Breast epithelium (tissue), 4 donors: ENCODE results near the gene EFNA5. TPM values are rescaled to one million over a fixed set of nuclear protein-coding genes. Genes with fewer than 3 reads are reported as not detected.

Experiments used
- DNase-seq, 2 donors: peaks; one replicate each; pipeline ENCODE4 v3.0.0-alpha.2; 2019; ENCODE audit warnings: low spot score in 2 of 2
- H3K27ac ChIP-seq, 2 donors: fragments of 200-600 bp; sonication (generic) in 1 of 2; one replicate each; pipeline ENCODE4 v1.5.1; 2016 to 2019; ENCODE audit warnings: mild to moderate bottlenecking in 1 of 2
- H3K27me3 ChIP-seq, 2 donors: fragments of 200-600 bp; sonication (generic) in 1 of 2; one replicate each; pipeline versions ENCODE4 v1.5.1 to v1.6.0; 2017 to 2019; ENCODE audit warnings: control low read depth in 1 of 2, mild to moderate bottlenecking in 1 of 2
- H3K36me3 ChIP-seq: fragments of 200-600 bp; one replicate; pipeline ENCODE4 v1.5.1; 2019
- H3K4me1 ChIP-seq, 2 donors: fragments of 200-600 bp; sonication (generic); one replicate each; pipeline ENCODE4 v1.5.1; 2016 to 2019; ENCODE audit warnings: control low read depth in 1 of 2
- H3K4me3 ChIP-seq, 3 donors: fragments of 200-600 bp; sonication (generic); 1 replicate in 2 of 3; 2 replicates in 1 of 3; pipeline ENCODE4 v1.5.1; 2016 to 2019; ENCODE audit warnings: mild to moderate bottlenecking in 3 of 3, moderate library complexity in 2 of 3
- H3K9me3 ChIP-seq, 2 donors: fragments of 200-600 bp; sonication (generic) in 1 of 2; one replicate each; pipeline ENCODE4 v1.5.1; 2016 to 2019; ENCODE audit warnings: control low read depth in 1 of 2
- CTCF ChIP-seq, 3 donors: fragments of 450-650 bp; IDR thresholded peaks; one replicate each; pipeline ENCODE4 v1.5.1; 2016 to 2017; ENCODE audit warnings: antibody characterized with exemption in 3 of 3, mild to moderate bottlenecking in 3 of 3, moderate library complexity in 3 of 3
- POLR2A ChIP-seq: fragments of 450-650 bp; IDR thresholded peaks from one replicate; pipeline ENCODE4 v1.6.1; 2016; ENCODE audit warnings: antibody characterized with exemption, mild to moderate bottlenecking, moderate library complexity
- POLR2AphosphoS5 ChIP-seq, 3 donors: sonication (generic); formaldehyde crosslinking; IDR thresholded peaks; one replicate each; pipeline ENCODE4 v1.6.1; 2017; ENCODE audit warnings: antibody characterized with exemption in 3 of 3
- intact Hi-C: fragments of 100-400 bp; cut with DNase I; formaldehyde crosslinking; loops from one replicate; pipeline ENCODE4 v1.15.1; 2023; ENCODE audit warnings: low total_unique reads
- total RNA-seq, 3 donors: library from RNA; depleted of rRNA; stranded (reverse); fragments of >200 nt; gene quantifications; one replicate each; pipeline ENCODE4 v1.1.0, GENCODE V29; 2016

The EFNA5 gene
- total RNA-seq, 3 donors from 2014 or later = 12.1 to 34.2 (median 12.3) TPM

DNA sequence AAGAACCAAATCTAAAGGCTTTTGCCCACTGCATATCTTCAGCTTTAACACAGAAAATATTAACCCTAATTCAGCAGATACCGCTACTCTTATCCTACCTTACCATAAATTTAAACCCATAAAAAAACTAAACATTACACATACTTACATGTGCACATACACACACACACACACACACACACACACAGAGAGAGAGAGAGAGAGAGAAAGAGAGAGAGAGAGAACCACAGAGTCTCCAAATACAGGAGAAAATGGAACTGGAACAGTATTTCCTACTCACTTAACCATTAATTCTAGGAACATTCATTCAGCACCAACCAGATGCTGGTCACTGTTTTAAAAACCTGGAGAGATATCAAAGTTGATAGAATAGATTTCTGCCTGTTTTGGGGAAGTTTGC is 53.7 kb downstream of the EFNA5 start:
- Histone ChIP-seq H3K9me3 (no peaks in the 10 kb centered on the region), H3K36me3 (no peaks in the 10 kb centered on the region), H3K4me1 (no peaks in the 10 kb centered on the region), H3K27me3 (no peaks in the 10 kb centered on the region), H3K27ac (no peak overlapping the region), H3K4me3 (no peak overlapping the region)
- no peak for DNase-seq
- TF ChIP-seq POLR2A (no peak), CTCF (IDR thresholded peaks at IDR 0.05) (no peak), POLR2AphosphoS5 (IDR thresholded peaks at IDR 0.05) (no peak)
- intact Hi-C loops = no loop called here

- Histone ChIP-seq H3K27ac (no peak overlapping the region), H3K36me3 (no peaks in the 10 kb centered on the region), H3K4me3 (no peak overlapping the region), H3K9me3 (no peaks in the 10 kb centered on the region), H3K27me3 (no peaks in the 10 kb centered on the region), H3K4me1 (no peaks in the 10 kb centered on the region)
- no peak for DNase-seq
- intact Hi-C loops = no loop called here
- TF ChIP-seq POLR2A (no peak), CTCF (IDR thresholded peaks at IDR 0.05) (no peak), POLR2AphosphoS5 (IDR thresholded peaks at IDR 0.05) (no peak)
Measured at GRCh38 chr5:107616213-107616612, 54.5 kb downstream of the EFNA5 start.

DNA sequence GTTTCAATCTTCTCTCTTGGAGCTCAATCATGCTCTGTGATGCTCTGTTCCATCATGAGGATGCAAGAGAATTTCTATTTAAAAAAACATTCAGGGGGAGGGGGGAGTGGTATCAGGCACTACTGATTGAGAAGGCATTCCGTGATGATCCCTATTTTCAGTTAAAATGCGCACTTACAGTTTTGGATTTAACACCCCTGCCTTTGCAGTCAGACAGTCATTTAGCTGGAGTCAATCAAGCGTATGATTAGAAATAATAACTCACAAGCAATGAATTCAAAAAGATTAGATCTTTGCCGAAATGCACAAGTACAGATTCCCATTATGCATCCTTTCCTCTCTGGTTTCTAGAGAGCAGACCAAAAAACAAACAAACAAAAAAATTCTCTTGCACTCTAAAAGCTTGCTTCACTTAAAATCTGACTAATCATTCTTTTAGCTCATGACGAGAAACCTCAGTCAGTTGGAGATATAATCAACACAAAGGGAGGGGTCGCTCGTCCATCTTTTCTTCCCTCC is 55.4 kb downstream of the EFNA5 start:
- no peak for DNase-seq

DNA sequence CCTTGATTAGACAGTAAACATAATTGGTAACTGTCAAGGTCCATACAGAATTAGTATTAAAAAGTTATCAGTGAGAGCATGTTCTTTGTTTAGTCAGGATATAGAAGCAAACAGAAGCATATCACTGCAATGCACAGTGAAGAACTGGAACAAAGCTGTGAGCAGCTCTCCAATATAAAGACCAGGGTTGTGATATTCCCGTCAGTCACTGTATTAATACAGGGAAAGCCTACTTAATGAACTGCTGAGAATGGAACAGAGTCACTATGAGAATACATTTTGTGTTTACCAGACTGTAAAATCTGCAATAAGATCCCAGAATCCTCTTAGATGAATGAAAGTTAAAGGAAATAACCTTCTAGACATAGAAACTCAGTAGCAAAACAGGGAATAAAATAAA is 58.2 kb downstream of the EFNA5 start:
- intact Hi-C loops = no loop called here
- Histone ChIP-seq H3K27me3 (no peaks in the 10 kb centered on the region), H3K4me1 (no peaks in the 10 kb centered on the region), H3K27ac (no peak overlapping the region), H3K4me3 (no peak overlapping the region), H3K36me3 (no peaks in the 10 kb centered on the region), H3K9me3 (no peaks in the 10 kb centered on the region)
- DNase-seq = no peak
- TF ChIP-seq POLR2A (no peak), CTCF (IDR thresholded peaks at IDR 0.05) (no peak), POLR2AphosphoS5 (IDR thresholded peaks at IDR 0.05) (no peak)

More for the DNA sequence above, 55.4 kb downstream of the EFNA5 start:
- H3K36me3 ChIP-seq = no peaks in the 10 kb centered on the region
- TF ChIP-seq POLR2A (no peak), POLR2AphosphoS5 (IDR thresholded peaks at IDR 0.05) (no peak), CTCF (IDR thresholded peaks at IDR 0.05) (no peak)
- no peaks in the 10 kb centered on the region for H3K9me3 ChIP-seq
- H3K27me3 ChIP-seq = no peaks in the 10 kb centered on the region
- H3K4me3 ChIP-seq = no peak overlapping the region
- H3K4me1 ChIP-seq = no peaks in the 10 kb centered on the region
- H3K27ac ChIP-seq = no peak overlapping the region
- intact Hi-C loops = no loop called here

- H3K4me3 ChIP-seq = no peak overlapping the region
- H3K4me1 ChIP-seq = no peaks in the 10 kb centered on the region
- H3K36me3 ChIP-seq = no peaks in the 10 kb centered on the region
- H3K27me3 ChIP-seq = no peaks in the 10 kb centered on the region
- intact Hi-C loops = no loop called here
- TF ChIP-seq POLR2A (no peak), CTCF (IDR thresholded peaks at IDR 0.05) (no peak), POLR2AphosphoS5 (IDR thresholded peaks at IDR 0.05) (no peak)
- H3K9me3 ChIP-seq = no peaks in the 10 kb centered on the region
- DNase-seq = no peak
- H3K27ac ChIP-seq = no peak overlapping the region
Measured at GRCh38 chr5:107610798-107611197, 59.9 kb downstream of the EFNA5 start.
